IPS-NIHi7 (cell line): Measurements from ENCODE around the gene SCCPDH.

Source experiments
- DNase-seq: peaks from one replicate; pipeline ENCODE4 v3.0.0; 2012; ENCODE audit warnings: mixed read lengths; ENCODE audit errors: extremely low spot score

SCCPDH gene

DNA sequence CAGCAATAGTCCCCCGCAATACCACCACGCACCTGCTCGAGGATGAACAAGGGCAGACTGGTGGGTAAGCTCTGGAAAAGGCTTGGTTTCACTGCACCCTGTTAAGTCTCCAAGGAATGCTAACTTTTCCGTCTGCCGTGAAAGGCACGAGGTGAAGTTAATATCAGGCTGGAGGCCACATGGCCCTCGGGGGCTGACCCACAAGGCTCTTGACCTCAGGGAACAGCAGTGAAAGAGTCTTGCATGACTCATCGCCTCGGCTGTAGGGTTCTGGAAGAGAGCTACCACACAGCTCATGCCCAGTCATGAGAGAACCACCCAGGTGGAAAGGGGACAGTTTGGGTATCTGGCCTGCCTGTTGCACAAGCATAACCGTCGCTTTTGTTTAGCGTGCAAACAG, 24.7 kb downstream of the SCCPDH start:
- no peak for DNase-seq

DNA sequence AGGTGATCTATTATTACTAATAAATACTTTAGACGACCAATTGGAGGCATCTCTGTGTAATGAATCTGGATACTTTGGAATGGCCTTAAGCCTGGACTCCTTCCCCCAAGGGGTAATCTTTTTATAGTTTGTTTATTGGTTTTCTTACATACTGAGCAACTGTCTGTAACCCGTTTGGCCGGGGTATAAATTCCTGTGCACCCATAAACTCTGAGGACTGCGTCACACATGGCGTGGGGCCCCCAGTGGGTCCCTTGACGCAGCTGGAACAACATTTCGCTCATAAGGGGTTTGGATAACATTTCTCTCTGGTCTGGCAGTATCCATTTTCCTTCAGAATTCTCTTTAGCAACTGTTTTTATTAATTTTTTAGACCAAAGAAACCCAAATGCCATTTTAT, 26.5 kb downstream of the SCCPDH start:
- DNase-seq = no peak

DNA sequence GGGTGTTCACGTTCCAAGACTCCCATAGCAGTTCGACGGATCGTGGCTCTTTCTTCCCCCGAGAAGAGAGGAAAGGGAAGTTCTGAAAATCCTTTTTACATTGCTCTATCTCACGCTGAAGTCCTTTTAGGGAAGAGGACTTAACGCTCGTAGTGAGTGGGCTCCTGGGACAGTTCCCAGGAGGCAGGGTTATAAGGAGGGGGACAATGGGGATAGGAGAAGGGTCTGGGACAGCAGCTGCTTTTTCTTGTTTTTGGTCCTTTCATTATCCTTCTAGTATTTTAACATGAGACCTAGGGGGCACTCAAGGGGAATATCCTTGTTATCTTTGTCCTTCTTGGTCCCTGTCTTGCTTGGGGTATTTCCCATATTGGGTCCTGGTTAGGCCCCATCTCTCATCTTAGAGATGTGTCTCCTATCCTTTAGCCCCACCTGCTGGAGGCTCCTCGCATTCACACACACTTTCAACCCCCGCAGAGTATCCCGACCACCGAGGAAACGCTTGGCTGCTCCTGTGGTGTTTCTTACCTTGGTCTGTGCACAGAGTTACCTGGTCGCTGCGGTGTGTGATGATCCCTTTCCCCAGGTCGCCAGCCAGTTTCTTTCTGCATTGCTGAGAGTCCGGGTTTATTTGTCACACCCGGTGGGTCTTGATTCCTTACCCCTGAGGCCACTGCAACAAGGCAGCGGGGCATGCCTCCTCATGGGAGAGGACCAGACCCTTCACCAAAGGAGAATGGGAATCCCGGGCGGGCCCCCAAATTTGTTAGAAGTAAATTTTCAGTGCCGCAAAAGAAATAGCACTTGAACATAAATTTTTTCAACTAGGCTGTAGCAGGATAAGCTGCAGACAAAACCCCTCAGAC, 29.7 kb downstream of the SCCPDH start:
- DNase-seq = peak; percentile 80

DNA sequence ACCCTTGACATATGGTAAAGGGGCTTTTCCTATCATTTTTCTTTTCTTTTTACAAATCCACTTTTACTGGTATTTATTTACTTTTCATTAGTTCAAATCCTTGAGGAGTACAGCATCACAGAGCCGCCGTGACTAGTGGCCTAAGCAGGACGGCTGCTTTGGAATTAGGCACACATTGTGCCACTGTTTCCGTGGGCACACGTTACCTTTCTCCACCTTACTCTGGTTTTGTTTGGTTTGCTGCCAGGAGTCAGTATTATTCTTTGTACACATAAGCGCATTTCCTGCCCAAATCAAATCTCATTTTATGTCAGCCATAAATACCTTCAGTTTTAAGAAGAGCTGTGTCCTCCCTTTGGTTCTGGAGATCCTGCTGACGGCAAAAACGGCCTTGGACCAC, 31.2 kb downstream of the SCCPDH start:
- no peak for DNase-seq

DNA sequence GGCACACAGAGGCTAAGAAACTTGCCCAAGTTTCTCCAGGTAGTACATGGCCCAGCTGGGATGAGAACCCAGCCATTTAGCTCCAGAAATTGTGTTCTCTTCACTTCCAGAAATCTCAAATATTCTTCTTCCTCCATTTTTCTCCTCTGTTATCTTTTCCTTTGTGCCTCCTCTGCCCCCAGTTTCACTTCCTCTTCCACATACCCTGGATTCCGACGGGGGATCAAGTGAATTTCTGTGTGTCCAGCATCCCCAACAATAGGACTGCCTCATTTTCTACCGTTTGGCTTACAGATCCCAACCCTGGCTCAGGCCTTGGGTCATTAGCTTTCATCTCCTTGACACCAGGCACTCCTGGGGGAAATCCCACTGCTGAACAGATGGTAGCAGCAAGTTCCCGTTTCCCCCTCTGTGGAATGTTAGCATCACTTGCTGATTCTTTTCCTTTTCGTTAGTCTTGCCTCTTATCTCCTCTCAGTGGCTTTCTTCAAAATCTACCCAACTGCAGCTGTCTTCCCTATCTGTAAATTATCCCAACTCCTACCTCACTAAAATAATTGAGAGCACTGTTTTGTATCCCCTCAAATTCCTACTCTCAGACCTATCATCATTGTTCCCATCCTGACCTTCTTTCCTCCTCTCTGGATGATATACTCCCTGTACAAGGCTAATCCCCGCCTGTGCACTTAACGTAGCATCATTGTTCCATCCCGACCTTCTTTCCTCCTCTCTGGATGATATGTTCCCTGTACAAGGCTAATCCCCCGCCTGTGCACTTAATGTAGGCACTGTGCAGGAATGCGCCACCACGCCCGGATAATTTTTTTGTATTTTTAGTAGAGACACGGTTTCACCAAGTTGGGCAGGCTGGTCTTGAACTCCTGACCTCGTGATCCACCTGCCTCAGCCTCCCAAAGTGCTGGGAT, 36.5 kb downstream of the SCCPDH start:
- no peak for DNase-seq

DNA sequence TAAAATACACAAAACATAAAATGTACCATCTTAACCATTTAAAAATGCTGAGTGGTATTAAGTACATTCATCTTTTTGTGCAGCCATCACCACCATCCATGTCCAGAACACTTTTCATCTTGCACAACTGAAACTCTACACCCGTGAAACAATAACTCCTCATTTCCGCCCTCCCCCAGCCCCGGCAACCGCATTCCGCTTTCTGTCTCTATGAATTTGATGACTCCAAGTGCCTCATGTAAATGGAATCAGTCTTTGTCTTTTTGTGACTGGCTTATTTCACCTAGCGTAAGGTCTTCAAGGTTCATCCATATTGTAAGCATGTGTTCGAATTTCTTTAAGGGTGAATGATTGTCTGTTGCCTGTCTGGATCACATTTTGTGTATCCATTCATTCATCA, 37.2 kb downstream of the SCCPDH start:
- no peak for DNase-seq

DNA sequence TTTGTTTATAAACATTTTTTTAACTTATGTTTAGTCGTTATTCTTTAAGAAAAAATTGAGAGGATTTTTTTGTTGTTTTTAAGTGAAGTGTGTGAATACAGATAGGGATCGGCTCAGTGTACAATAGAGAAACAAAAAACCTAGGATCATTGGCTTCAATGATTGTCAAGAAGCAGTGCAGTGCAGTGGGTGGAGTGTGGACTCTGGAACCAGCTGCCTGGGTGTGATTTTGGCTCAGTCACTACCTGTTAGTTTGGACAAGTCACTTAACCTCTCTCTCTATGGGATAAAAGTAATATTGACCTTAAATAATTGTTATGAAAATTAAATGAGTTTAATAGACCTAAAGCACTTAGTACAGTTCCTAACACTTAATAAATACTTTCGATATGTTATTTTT, 41.3 kb downstream of the SCCPDH start:
- no peak for DNase-seq

DNA sequence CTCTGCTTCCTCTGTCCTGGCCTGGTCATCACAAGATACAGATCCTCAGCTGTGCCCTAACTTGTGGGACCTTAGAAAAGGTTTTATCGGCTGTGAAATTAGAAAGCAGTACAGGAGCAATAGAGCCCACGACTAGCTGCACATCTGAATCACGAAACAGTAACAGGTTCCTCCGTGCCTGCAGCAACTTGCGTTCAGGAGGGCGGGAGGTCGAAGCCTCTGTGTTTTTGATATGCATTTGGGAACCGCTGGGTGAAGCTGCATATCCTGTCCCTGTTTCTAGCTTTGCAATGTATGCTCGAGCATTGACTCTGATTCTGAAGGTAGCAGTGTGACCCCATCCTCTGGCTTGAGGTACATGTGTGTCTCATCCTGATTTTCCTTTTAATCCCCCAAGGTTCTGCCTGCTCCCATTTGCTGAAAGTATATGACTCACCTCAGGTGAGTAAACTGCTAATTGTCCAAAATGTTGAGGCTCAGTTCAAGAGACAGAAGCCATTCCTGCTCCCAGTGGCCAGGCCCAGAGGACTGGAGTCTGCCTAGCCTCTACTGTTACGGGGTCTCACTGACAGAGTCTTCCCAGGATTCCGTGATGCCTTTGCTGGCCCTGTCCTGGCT, 44.3 kb downstream of the SCCPDH start:
- no peak for DNase-seq

DNA sequence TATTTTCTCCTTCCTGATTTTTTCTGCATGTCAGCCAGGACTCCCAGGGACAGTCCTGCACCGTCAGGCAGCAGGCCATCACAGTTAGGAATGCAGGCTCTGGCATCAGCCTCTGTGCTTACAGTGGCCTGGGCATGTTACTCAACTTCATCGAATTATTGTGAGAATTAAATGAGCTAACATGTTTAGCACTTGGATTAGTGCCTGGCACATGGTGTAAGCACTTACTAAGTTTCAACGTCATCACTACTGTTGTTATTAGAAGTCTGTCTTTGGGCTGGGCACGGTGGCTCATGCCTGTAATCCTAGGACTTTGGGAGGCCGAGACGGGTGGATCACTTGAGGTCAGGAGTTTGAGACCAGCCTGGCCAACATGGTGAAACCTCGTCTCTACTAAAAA, 45.1 kb downstream of the SCCPDH start:
- DNase-seq = no peak

DNA sequence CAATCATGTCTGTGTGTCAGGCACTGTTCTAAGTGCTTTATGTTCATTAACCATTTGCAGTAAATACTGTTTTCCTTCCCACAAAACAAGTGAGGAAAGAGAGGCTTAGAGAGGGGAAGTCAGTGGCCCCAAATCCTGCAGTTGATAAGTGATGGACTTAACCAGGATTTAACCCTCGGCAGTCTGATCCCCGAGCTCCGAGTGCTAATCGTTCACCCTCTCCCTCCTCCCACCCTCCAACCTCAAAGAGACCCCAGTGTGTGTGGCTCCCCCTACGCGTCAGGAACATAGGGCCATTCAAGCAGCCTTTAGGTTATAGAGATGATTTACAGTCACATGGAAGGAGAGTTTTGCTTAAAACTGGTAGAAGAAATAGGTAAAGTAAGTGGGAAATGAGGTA, 47.2 kb downstream of the SCCPDH start:
- DNase-seq = no peak

DNA sequence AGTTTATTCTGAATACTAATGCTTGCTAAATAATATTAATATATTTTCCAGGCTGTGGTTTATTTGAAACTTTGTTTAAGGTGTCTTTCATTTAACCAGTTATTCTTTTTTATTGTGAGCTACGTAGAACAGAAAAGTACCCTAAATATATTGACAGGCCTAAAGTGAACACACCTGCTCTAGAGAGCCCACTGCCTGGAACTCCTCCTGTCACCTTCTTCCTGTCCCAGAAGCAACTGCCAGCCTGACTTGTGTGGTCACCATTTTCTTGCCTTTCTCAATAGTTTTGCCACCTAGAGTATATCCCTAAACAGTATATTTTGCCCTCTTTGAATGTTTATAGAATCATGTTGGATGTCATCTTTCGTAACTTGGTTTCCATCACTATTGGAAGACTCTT, 48.5 kb downstream of the SCCPDH start:
- DNase-seq = no peak

DNA sequence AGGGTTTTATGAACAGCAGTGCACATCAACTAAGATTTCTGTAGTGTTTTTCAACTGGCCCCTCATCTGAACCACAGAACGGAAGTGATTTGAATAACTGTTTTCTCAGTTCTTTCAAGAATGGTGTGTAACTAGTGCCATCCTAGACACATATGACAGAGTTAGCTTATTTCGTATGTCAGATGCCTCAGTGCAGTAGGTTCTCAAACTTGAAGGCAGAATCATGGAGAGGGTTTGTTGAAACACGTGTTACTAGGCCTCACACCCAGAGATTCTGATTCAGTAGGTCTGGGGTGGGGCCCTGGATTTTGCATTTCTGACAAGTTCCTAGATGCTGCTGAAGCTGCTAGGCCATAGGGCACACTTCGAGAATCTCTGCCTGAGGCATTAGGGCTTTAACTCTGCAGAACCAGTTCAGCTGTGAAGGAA, 49.0 kb downstream of the SCCPDH start:
- DNase-seq = no peak

DNA sequence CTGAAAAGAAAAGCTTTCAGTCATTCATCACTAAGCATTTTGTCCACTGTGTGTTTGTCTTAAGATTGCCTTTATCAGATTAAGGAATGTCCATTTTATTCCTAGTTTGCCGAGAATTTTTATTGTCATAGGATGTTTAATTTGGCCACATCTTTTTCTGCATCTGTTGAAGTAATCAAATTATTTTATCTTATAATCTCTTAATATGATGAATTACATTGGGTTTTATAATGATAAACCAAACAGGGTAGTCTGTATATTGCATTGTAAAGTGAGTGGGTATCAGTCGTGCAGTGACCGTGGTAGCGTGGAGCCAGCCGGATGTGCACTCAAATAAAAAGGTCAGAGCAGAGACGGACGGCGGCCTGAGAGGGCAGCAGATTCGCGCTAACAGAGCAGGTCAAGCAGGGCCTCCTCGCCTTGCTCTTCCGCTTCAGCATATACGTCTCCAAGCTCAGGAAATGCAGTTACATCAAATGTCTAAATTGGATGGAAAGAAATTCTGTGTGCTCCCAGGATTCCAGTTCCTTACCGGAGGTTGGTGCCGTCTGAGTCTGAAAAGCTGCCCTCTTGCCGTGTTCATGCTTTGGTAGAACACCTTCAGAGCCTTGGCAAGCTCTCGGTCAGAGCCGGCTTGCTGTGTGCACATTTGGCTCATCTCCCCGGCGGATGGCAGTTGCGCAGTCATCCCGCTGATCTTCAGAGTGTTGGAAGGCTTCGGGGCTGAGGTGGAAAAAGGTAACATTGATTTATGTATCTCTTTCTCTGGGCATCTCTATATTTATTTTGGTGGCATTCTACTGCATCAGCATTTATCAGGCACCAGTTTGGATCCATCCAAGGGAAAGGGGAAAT, 51.5 kb downstream of the SCCPDH start:
- DNase-seq = no peak

DNA sequence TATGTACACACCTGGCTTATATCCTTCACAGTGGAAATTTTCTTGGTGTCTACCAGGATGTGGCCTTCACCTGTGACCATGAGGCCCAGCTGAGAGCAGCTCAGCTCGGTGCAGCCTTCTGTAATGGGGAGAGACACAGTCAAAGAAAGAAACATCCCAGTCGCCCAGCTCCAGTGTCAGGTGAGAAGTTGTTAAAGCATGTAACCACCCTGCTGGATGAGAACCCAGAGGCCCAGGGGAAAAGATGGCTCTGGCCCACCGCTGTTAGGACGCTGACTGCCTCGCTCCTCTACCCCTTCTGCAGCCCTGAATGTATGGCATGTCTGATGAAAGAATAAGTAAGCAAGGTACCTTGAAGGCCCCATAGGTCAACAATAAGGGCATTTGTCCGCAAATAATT, 52.7 kb downstream of the SCCPDH start:
- DNase-seq = no peak

DNA sequence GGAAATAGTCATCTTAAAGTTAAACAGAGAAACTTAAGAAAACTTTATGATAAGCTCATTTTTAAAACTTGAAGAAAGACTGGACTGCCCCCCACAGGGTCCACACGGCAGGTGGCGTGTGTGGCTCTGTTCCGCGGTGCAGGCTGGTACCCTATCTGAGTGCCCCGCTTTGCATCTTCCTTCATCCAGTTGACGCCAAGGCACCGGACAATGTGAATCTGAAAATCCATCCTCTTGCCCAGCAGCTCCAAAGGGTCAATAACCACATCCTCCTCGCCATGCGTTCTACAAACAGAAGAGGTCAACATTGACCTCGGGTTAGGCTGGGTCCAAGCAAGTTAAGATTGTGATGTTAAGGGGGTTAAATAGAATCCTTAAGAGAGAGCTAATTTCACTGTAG, 54.5 kb downstream of the SCCPDH start:
- DNase-seq = no peak

DNA sequence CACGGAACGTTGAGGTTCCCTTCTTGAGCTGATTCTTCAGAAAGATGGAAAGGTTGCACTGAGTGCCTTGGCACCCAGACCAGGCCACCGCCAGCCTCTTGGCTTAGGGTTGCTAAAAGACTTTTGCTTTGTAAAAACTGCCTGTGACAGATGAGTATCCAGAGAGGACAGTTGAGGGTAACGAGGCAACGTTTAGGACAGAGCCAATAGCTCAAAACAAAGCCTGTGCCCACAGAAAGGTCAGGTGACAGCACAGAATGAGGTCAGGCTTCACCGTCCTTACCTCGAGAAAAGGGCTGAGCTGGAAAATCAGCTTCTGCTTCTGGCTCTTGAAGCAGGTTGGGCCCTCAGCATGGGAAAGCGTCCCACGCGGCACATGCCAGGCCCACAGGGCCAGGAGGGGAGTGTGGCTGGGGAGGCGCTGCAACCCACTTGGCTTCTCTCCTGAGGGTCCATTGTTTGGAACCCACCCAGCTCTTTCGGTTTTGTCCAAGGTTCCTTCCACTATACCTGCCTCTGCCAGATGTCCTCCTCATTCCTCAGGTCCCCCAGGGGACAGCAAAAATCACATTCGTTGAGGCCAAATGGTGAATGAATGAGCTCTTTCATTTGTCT, 55.5 kb downstream of the SCCPDH start:
- DNase-seq = no peak

DNA sequence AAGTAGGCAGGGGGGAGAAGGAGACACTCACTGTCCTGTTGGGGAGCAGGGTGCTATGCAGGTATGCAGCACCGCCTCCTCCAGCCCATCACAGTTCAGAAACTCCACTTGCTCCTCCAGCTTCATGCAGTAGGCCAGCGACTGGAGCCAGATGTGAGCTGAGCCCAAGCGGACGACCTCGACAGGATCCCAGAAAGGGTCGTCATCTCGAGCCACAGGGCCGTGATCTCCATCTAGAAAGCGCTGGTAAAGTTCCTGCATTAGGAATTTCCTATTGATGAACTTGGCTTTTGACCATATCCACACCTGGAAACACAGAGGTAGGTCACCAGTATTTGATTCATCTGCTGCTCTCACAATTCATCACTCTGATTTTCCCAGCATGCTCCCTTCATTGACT, 56.1 kb downstream of the SCCPDH start:
- DNase-seq = no peak

DNA sequence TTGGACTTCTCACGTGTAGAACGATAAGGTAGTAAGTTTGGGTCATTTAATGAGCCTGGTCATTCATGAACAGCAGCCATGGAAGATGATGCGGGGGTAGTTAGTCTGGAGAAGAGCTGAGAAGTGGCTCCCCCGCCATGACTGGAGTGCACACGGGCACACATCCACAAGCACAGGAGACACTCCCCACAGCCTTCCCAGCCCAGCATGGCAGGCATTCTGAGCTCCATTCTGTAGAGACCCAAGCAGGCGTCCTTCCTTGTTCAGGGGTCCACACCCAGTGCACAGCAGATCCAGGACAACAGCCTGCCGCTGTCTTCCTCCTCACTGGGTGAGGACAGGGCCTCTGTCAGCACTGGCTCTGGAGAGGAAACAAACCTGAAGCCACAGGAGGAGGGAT, 57.0 kb downstream of the SCCPDH start:
- no peak for DNase-seq

DNA sequence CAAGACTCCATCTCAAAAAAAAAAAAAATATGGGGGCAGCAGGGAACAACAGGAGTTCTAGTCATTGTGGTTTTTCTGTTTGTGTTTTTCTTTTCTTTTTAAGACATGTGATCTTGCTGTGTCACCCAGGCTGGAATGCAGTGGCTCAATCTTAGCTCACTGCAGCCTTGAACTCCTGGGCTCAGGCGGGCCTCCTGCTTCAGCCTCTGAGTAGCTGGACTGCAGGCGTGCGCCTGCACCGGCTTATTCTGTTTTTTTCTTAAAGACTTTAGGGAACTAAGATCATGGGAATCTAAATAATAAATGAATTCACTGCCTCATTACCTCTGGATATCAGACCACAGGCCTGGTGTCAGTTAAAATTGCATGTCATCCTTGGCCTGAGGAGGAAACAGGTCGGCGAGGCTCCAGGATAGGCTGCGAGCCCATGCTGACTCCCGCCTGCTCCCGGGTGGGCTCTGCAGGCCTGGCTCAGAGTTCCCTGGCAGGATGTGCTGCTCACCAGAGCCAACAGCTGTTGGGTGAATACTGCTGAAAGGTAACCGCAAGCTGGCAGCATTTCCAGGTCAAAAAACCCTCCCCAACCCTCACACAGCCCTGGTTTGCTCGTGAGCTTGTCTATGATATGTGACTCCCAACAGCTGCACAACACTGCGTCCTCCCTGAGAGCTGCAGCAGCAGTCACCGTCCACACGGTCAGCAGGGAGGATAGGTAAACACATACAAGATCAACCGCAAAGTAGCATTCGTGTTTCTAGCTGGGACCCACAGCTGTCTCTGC, 58.1 kb downstream of the SCCPDH start:
- DNase-seq = no peak
